ENCODE data around the gene SLC27A5.
"Not testable (repeated sequence)": the region's sequence is repeated elsewhere in the genome, so short reads cannot be mapped to it uniquely, and the experiment has no call there.

SLC27A5 gene

DNA sequence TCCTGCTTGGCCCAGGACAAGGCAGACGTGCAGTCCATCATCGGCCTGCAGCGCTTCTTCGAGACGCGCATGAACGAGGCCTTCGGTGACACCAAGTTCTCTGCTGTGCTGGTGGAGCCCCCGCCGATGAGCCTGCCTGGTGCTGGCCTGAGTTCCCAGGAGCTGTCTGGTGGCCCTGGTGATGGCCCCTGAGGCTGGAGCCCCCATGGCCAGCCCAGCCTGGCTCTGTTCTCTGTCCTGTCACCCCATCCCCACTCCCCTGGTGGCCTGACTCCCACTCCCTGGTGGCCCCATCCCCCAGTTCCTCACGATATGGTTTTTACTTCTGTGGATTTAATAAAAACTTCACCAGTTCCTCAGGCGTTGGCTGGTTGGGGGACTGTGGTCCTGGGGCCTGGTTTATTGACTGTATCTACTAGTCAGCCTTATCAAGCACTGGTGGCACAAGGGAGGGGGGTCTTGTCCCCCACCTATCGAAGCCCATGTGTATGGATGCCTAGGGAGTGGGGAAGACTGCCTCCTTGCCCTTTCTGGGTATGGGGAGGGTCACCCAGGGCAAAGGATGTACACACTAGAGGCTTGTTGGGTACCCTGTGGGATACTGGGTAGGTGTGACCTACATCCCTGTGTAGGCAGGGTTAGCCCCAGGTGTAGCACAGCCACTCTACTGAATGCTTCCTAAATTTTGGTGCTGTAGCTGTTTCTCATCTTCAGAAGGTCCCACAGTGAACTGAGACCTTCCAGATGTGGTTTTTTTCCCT lies 38.8 kb upstream of the SLC27A5 start:
- no peak for DNase-seq (ENCODE audit: low spot score)

DNA sequence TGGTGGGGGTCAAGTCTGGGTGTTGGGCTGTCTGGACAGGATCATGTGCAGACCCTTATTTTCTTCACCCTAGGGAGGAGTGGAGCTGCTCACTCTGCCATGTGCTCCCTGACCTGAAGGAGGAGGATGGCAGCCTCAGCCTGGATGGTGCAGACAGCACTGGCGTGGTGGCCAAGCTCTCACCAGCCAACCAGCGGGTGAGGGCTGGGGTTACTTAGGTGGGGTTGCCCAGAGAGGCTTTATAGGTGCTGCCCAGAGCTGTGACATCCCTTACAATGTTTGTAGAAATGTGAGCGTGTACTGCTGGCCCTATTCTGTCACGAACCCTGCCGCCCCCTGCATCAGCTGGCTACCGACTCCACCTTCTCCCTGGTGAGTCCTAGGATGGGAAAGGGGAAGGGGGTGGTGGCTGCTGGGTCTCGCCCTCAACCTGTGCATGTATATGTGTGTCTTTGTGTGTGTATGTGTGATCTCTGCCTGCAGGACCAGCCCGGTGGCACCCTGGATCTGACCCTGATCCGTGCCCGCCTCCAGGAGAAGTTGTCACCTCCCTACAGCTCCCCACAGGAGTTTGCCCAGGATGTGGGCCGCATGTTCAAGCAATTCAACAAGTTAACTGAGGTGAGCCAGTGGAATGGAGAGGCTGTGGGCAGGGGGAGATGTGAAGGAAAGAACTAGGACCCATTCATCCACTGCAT lies 38.0 kb upstream of the SLC27A5 start:
- DNase-seq (ENCODE audit: low spot score): no peak

DNA sequence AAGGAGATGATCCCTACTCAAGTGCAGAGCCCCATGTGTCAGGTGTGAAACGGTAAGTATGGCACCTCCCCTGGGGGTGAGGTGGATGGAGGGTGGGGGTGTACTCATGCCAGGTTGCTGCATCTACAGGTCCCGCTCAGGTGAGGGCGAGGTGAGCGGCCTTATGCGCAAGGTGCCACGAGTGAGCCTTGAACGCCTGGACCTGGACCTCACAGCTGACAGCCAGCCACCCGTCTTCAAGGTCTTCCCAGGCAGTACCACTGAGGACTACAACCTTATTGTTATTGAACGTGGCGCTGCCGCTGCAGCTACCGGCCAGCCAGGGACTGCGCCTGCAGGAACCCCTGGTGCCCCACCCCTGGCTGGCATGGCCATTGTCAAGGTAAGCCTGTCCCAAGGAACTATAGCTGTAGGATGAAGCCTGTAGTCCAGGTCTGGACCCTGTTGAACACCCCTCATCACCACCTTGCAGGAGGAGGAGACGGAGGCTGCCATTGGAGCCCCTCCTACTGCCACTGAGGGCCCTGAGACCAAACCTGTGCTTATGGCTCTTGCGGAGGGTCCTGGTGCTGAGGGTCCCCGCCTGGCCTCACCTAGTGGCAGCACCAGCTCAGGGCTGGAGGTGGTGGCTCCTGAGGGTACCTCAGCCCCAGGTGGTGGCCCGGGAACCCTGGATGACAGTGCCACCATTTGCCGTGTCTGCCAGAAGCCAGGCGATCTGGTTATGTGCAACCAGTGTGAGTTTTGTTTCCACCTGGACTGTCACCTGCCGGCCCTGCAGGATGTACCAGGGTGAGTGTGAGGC lies 37.3 kb upstream of the SLC27A5 start:
- no peak for DNase-seq (ENCODE audit: low spot score)

DNA sequence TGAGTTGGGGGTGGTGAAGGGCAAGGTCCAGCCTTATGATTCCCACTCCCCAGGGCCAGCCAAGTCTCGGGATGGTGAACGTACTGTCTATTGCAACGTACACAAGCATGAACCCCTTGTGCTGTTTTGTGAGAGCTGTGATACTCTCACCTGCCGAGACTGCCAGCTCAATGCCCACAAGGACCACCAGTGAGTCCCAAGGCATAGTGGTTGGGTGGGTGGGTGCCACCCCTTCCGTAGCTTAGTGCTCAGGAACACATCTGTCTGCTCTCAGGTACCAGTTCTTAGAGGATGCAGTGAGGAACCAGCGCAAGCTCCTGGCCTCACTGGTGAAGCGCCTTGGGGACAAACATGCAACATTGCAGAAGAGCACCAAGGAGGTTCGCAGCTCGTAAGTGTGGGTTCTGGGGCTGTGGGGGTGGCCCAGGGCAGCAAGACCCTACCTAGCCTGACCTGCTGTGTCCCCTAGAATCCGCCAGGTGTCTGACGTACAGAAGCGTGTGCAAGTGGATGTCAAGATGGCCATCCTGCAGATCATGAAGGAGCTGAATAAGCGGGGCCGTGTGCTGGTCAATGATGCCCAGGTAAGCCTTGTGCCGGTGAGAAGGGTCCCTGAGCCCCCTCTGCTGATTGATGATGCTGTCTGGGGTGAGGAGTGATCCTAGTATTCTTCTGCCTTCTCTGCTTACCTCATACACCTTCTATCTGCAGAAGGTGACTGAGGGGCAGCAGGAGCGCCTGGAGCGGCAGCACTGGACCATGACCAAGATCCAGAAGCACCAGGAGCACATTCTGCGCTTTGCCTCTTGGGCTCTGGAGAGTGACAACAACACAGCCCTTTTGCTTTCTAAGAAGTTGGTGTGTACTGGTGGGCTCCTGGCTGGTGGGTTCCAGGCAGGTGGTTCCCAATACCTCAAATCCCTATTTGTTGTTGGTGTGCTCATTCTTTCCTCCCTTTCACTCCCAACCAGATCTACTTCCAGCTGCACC lies 35.8 kb upstream of the SLC27A5 start:
- no peak for DNase-seq (ENCODE audit: low spot score)

DNA sequence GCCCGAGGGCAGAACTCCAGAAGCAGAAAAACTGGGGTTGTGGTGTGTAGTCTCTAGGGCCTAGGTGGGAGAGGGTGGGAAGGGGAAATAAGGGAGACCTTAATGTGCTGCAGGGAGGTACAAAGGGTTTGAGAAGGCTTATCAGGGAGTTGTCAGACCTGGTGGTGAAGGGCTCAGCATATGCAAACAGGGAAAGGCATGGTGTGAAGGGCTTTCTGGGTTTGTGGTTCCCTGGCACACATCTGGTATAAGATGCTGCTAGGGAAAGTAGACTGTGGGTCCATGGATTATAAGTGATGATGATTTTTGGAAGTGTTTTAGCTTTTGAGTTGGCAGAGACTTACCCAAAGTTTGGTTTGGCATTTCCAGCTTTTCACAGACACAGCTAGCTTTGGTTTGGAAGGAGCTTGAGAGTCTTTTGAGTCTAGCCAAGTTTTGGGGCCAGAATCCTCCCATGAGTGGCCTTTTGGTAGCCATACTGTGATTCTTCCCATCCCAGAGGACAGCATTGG lies 34.3 kb upstream of the SLC27A5 start:
- no peak for DNase-seq (ENCODE audit: low spot score)

DNA sequence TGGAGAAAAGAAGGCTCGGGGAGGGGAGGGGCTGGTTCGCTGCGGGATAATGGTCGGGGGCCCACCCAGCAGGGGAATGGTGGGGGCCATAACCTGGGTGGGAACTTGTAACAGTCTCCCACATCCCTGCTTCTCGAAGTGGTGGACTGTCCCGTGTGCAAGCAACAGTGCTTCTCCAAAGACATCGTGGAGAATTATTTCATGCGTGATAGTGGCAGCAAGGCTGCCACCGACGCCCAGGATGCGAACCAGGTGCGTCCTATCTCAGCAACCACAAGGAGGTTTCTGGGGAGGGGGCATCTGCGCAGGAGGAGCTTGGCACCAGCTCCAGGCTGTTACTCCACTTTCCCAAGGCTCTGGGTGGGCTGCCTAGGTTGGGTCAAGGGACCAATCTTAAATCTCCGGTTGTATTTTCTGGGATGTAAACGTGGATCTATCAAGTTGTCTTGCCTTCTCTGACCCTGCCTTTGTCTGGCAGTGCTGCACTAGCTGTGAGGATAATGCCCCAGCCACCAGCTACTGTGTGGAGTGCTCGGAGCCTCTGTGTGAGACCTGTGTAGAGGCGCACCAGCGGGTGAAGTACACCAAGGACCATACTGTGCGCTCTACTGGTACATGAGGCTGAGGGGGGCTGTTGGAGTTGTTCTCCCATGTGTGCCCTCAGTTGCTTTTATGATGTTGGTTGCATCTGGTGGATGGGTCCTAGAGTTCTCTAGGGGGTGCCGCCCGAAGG lies 33.7 kb upstream of the SLC27A5 start:
- DNase-seq (ENCODE audit: low spot score): no peak

DNA sequence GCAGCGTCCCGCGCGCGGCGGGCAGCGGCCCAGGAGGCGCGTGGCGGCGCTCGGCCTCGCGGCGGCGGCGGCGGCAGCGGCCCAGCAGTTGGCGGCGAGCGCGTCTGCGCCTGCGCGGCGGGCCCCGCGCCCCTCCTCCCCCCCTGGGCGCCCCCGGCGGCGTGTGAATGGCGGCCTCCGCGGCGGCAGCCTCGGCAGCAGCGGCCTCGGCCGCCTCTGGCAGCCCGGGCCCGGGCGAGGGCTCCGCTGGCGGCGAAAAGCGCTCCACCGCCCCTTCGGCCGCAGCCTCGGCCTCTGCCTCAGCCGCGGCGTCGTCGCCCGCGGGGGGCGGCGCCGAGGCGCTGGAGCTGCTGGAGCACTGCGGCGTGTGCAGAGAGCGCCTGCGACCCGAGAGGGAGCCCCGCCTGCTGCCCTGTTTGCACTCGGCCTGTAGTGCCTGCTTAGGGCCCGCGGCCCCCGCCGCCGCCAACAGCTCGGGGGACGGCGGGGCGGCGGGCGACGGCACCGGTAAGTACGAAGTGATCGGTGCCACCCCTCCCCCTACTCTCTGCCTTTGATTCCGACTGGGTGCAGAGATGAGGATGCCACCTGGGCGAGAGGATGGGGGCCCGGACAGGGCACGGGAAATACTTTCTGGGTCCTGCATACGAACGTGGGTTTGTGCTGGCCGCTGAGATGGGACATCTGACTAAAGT lies 32.9 kb upstream of the SLC27A5 start:
- DNase-seq (ENCODE audit: low spot score): peak; percentile 87

DNA sequence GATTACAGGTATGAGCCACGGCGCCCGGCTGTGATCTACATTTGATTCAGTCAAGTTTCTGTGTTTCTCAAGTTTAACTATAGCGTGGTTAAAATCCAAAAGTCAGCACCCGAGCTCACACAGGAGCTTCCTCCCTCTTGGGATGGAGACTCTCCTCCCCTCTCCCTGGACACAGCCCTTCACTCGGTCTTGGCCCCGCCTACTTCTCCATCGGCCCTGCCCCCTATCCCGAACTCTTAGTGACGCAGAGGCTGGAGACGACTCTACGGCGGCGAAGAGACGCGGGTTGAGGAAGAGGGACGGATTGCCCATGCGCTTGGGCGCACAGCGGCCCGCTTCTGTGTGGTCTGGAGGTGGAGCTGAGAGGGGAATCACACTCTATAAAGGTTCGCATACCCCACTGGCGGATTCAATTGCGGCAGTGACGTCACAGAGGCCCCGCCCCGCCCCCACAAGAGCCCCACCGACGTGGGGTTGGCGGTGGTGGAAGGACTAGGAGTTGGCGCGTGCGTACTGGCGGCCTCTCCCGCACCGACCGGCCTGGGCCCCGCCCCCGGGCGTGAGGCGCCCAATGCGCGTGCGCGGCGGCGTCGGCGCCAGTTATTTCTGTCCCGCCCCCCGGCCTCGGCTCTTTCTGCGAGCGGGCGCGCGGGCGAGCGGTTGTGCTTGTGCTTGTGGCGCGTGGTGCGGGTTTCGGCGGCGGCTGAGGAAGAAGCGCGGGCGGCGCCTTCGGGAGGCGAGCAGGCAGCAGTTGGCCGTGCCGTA lies 32.2 kb upstream of the SLC27A5 start, which contains the start of gene TRIM28:
Gene TRIM28 (plus strand): TSS at position 239 of the 765 bp plus-strand sequence. CDS start 694 bp downstream, outside the sequence.
- peak; percentile 100 for DNase-seq (ENCODE audit: low spot score)

DNA sequence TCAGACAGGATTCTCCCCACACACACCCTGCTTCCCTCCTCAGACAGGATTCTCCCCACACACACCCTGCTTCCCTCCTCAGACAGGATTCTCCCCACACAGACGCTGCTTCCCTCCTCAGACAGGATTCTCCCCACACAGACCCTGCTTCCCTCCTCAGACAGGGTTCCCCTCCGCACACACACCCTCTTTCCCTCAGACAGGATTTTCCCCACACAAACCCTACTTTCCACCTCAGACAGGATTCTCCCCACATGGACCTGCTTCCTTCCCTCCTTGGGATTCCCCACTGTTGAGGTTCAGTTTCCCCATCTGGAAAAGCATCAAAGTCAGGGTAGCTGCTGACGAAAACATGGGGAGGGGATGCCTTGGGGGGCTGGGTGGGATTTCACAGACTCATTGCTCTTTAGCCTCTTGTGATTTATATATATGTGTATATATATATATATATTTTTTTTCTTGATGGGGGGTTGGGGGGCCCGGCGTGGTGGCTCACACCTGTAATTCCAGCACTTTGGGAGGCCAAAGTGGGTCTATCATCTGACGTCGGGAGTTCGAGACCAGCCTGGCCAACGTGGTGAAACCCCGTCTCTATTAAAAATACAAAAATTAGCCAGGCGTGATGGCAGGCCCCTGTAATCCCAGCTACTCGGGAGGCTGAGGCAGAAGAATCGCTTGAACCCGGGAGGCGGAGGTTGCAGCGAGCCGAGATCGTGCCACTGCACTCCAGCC lies 31.0 kb upstream of the SLC27A5 start:
- DNase-seq (ENCODE audit: low spot score): not testable (repeated sequence)

DNA sequence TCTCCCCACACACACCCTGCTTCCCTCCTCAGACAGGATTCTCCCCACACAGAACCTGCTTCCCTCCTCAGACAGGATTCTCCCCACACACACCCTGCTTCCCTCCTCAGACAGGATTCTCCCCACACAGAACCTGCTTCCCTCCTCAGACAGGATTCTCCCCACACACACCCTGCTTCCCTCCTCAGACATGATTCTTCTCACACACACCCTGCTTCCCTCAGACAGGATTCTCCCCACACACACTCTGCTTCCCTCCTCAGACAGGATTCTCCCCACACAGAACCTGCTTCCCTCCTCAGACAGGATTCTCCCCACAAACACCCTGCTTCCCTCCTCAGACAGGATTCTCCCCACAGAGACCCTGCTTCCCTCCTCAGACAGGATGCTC lies 27.4 kb upstream of the SLC27A5 start:
- not testable (repeated sequence) for DNase-seq (ENCODE audit: low spot score)

DNA sequence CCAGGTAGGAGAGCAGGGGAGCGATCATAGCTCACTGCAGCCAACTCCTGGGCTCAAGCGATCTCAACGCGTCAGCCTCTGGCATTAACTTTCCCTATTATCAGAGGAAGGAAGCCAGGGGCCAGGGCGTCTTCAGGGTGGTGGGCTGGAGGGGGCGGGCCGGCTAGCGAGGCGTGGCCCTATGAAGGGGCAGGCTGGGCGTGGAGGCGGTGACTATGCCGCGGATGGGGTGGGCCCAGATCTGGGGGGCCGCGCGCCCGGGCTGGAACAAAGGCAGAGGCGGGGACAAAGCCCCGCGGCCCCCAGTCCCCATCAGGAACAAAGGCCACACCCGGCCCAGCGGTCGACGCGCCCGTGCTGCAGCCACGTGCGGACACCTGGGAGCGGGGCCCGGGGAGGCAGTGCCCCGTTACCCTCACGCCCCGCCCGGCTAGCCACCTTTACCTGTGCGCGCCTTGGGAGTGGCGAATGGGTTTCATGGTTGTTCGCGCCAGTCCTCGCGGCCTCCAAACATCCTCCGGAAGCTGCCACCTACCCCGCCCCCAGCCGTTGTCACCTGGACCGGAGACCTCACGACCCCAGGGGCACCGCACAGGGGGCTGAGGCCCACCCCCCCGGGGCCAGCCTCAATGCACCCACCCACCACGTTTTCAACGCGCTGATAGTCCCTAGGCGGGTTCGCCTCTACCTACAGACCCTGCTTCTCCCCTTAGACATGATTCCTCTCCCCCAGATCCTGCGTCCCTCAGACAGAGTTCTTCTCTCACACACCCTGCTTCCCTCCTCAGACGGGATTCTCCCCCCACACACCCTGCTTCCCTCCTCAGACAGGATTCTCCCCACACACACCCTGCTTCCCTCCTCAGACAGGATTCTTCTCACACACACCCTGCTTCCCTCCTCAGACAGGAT lies 26.7 kb upstream of the SLC27A5 start:
- no peak for DNase-seq (ENCODE audit: low spot score)

DNA sequence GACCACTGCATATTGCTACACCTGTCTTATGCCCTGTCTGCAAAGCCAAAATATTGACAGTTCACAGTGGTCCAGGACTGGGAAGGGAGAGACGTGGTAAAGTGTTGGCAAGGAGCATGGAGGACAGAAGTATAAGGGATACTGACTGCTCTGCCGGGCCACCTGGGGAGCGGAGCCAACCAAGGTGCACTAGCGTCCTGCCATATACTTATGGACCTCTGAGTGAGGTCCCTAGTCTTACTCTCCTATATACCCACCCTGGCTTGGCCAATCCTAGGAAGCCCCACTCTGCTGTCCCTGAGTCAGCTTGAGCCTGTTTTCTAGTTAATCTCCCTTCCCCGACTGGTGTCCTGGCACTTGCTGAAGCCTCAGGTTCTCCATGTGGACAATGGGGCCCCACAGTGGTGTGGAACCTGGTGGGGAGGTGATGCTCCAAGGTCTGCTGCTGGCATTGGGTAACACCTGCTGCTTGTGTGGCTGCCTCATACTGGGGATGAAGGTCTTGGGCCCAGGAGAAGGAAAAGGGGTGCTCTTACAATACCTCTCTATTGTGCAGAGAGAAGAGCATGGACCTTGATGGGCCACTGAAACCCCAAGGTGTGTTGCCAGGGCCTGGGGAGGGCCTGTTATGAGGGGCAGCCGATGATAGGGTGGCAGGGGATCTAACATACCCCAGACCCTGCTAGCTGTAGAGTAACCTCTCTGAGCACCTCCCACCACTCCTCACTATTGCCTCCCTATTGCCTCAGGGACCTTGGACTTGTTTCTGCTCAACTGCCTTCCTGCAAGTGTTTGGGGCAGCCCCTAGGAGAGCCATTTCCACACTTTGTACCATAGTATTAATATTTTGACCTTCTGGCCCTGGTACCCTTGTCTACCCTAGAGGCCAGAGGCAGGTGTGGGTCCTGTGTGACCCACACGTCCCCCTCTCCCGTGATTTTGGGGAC lies 25.3 kb upstream of the SLC27A5 start:
- no peak for DNase-seq (ENCODE audit: low spot score)

DNA sequence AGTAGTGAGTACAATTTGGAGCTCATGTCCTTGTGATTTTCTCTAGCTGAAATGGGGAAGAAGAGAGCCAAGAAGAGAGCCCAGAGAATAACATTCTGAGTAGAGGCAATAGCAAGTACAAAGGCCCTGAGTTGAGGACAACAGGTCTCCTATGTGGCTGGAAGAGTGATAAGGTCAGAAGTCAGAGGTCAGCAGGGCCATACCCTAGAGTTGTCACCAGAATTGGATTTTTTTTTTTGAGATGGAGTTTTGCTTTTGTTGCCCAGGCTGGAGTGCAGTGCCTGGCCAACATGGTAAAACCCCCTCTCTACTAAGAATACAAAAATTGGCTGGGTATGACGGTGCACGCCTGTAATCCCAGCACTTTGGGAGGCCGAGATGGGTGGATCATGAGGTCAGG lies 24.1 kb upstream of the SLC27A5 start:
- DNase-seq (ENCODE audit: low spot score): no peak

DNA sequence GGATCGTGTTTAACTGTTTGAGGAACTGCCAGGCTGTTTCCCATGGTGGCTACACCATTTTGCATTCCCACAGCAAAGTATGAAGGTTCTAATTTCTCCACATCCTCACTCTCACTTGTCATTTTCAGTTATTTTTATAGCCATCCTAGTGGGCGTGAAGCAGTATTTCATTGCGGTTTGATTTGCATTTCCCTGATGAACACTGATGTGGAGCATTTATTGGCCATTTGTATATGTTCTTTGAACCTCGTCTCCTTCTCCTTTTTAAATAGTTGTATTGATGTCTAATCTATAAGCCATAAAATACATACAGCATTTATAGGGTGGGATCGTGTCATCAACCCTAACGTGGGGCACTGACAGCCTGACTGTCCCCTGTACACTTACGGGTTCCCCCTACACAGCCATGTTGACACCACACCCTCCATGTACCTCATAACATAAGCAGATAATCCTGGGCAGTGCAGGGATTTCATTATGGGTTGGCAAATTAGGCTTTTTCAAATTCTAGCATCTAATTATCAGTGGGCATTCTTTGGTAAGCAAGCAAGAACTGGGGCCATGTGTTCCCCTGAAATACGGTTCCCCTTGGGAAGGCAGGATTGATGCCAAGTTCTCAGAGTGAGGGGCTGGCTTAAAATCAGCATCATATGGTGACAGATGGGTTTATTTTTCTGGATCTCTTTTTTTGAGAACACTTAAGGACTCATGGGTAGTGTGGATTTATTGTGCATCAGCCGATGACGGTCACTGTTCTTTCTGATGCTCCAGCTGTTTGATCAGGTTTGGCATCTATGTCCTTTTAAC lies 19.4 kb upstream of the SLC27A5 start:
- no peak for DNase-seq (ENCODE audit: low spot score)

DNA sequence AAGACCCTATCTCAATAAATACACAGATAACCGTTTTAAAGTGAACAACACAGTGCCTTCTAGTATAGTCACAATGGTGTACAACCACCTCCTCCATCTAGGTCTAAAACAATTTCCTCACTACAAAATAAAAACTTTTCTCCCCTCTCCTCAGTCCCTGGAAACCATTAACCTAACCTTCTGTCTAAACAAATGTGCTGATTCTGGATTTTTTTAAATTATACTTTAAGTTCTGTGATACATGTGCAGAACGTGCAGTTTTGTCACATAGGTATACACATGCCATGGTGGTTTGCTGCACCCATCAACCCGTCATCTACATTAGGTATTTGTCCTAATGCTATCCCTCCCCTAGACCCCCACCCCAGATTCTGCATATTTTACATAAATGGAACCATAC lies 17.6 kb upstream of the SLC27A5 start:
- no peak for DNase-seq (ENCODE audit: low spot score)

Data from germinal center (tissue), 1 donor.